HFFc6 (cell line): ENCODE results near the gene MOV10L1. TPM values are rescaled to one million over a fixed set of nuclear protein-coding genes. Genes with fewer than 3 reads are reported as not detected.

Experiments
- DNase-seq: peaks from one replicate; pipeline ENCODE4 v3.0.0-alpha.2; 2018
- H3K27ac Mint-ChIP-seq: 2 replicates; pipeline ENCODE4 v1.8.0; 2020; ENCODE audit warnings: mild to moderate bottlenecking, mixed read lengths
- H3K27me3 Mint-ChIP-seq: 2 replicates; pipeline ENCODE4 v1.8.0; 2021; ENCODE audit warnings: mild to moderate bottlenecking, moderate library complexity, mixed read lengths; ENCODE audit not compliant: insufficient read depth
- H3K36me3 Mint-ChIP-seq: 2 replicates; pipeline ENCODE4 v1.8.0; 2021; ENCODE audit warnings: low read depth, mixed read lengths
- H3K4me1 Mint-ChIP-seq: 2 replicates; pipeline ENCODE4 v1.8.0; 2020; ENCODE audit warnings: low read depth, mixed read lengths
- H3K4me3 Mint-ChIP-seq: 2 replicates; pipeline ENCODE4 v1.8.0; 2020; ENCODE audit warnings: mild to moderate bottlenecking, moderate library complexity, mixed read lengths
- H3K9me3 Mint-ChIP-seq: 2 replicates; pipeline ENCODE4 v1.8.0; 2020; ENCODE audit warnings: mild to moderate bottlenecking, mixed read lengths
- CTCF ChIP-seq: fragments of 200-600 bp; sonication (generic); IDR thresholded peaks from 2 replicates; pipeline ENCODE4 v1.5.0; 2021; ENCODE audit warnings: antibody characterized with exemption, mild to moderate bottlenecking
- total RNA-seq, 6 experiments: library from RNA; stranded (reverse); fragmentation: NEBNext Ultra II Directional; extraction: Animal tissue kit (Norgen Biotek cat#: 25700); gene quantifications; 2 replicates in 1 of 6; 3 replicates in 5 of 6; pipeline ENCODE4 v1.2.3, GENCODE V29; 2021

MOV10L1 gene
- total RNA-seq, 6 experiments from 2014 or later: 0.09 to 1.3 (median 0.26) TPM

DNA sequence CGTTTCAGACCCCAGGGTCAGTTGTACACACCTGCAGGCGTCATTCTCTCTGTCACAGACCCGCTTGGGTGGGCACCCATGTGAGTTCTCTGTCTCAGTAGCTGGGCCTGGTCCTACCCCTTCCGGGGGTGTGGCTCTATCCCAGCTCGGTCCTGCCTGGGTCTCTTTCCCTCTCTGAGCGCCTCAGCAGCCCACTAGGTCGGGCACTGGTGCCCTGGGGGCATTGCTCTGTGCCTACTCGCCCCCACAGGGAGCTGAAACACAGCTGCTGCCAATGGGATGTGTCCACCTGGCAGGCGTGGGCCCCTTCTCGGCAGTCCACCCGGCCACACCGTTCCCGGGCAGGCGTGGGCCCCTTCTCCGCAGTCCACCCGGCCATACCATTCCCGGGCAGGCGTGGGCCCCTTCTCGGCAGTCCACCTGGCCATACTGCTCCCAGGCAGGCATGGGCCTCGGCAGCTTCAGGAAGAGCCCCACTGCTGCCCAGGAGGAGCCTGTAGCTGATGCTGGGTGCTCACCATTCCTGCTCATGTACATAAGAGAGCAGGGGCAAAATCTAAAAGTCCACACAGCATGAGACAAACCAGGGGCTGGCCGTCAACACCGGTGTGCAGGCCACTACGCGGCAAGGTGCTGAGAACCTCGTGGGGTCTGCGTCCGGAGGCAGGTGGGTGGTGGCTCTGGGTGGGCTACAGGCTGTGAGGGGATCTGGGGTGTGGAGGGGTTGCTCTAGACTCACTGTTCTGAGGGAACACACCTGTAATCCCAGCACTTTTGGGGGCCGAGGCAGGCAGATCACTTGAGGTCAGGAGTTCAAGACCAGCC lies 16.9 kb upstream of the MOV10L1 start:
- no peaks in the 10 kb centered on the region for H3K36me3 Mint-ChIP-seq
- H3K27ac Mint-ChIP-seq: no peak overlapping the region
- no peak for DNase-seq
- H3K4me1 Mint-ChIP-seq: peaks cover 6% of the 10 kb centered on the region
- no peak overlapping the region for H3K4me3 Mint-ChIP-seq
- H3K27me3 Mint-ChIP-seq: peaks cover 7% of the 10 kb centered on the region
- no peak for TF ChIP-seq CTCF
- H3K9me3 Mint-ChIP-seq: no peaks in the 10 kb centered on the region

DNA sequence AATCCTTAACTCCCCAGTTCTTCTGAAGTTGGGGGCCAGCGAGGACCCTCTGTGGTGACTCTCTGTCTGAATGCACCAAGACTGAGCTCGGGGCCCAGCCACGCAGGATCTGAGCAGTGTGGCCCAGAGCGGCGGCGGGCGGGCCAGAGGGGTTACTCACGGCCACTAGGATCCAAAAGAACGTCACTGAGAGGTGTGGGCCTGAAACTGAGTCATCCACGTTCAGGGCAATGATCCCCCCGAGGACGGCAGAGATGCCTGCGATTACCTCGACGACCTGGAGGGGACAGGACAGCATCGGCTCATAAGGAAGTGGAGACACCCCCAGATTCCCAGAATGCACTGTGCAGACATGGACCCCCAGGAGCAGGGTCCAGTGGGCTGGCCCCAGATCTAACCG lies 15.8 kb upstream of the MOV10L1 start:
- TF ChIP-seq CTCF: no peak
- no peaks in the 10 kb centered on the region for H3K36me3 Mint-ChIP-seq
- no peak overlapping the region for H3K27ac Mint-ChIP-seq
- peaks cover 6% of the 10 kb centered on the region for H3K4me1 Mint-ChIP-seq
- H3K4me3 Mint-ChIP-seq: no peak overlapping the region
- peaks cover 13% of the 10 kb centered on the region for H3K27me3 Mint-ChIP-seq
- no peaks in the 10 kb centered on the region for H3K9me3 Mint-ChIP-seq
- DNase-seq: no peak

DNA sequence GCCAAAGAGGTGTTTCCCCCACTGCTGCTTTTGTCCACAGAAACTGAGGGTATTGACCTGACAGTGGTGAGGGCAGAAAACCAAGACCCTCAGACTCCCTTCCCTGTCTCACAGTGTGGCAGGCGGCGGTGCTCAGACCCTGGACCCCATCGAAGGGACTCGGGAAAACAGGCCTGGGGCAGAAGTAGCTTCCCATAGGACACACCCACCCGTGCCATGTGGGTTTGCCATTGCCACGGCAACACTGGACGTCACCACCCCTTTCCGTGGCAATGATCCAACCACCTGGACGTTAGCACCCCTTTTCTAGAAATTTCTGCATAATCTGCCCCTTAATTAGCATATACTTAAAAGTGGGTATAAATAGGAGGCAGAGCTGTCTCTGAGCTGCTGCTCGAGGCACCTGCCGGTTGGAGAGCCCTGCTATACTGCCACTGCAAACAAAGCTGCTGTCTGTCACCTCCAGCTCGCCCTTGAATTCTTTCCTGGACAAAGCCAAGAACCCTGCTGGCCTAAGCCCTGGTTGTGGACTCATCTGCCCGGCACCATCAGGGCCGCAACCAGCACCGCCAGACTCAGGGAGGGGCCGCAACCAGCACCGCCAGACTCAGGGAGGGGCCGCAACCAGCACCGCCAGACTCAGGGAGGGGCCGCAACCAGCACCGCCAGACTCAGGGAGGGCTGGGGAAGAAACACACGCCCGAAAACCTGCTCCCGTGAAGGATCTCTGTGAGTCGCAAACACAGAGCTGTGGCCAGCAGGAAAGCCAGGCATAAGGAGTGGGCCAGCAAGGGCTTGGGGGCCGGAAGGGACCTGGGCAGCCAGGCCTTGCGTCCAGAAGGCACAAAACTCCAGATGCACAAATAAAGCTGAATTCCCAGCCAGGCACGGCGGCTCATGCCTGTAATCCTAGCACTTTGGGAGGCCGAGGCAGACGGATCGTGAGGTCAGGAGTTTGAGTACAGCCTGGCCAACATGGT lies 15.0 kb upstream of the MOV10L1 start:
- peaks cover 13% of the 10 kb centered on the region for H3K27me3 Mint-ChIP-seq
- no peaks in the 10 kb centered on the region for H3K9me3 Mint-ChIP-seq
- H3K4me1 Mint-ChIP-seq: peaks cover 6% of the 10 kb centered on the region
- DNase-seq: no peak
- H3K36me3 Mint-ChIP-seq: no peaks in the 10 kb centered on the region
- H3K4me3 Mint-ChIP-seq: no peak overlapping the region
- TF ChIP-seq CTCF: no peak
- no peak overlapping the region for H3K27ac Mint-ChIP-seq

DNA sequence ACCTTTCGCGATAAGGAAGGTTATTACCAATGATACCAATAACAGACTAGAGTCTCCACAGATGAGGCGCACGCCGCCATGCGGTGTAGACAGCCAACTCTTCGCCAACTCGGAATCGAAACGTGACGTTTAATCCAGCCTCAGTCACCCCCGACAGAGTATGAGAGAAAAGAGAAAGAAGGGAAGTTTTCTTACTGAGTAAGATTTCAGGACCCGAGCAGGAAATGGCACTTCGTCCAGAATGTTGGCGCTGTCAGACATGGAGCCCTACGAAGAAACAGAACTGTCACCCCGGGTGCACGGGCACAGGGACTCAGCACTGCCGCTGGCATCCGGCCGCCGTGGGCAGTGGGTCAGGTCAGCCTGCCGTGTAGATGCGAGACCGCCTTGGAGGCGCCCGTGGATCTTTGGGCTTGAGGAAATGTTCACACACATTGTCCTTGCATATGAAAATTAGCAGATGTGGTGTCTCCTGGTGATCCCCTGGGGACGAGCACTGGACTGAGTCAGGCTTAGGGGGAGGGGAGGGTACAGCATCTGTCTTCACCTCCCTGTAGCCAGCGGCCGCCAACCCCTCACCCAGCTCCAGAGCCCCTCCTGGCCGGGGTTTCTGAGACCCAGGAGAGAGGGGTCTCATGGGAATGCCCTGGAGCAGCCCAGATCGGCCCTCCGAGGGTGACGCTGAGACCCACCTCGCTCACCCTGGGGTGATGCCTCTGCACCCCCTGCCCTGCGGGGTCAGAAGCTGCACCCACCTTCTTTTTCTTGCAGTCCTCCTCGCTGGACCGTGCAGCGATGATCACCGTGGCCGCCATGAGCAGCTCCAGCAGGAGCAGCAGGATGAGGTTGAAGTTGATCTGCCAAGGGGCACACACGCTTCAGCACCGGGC lies 12.9 kb upstream of the MOV10L1 start:
- H3K4me1 Mint-ChIP-seq: no peaks in the 10 kb centered on the region
- no peak for DNase-seq
- no peak overlapping the region for H3K4me3 Mint-ChIP-seq
- H3K27me3 Mint-ChIP-seq: peaks cover 23% of the 10 kb centered on the region
- no peaks in the 10 kb centered on the region for H3K36me3 Mint-ChIP-seq
- TF ChIP-seq CTCF: no peak
- H3K27ac Mint-ChIP-seq: no peak overlapping the region
- no peaks in the 10 kb centered on the region for H3K9me3 Mint-ChIP-seq

DNA sequence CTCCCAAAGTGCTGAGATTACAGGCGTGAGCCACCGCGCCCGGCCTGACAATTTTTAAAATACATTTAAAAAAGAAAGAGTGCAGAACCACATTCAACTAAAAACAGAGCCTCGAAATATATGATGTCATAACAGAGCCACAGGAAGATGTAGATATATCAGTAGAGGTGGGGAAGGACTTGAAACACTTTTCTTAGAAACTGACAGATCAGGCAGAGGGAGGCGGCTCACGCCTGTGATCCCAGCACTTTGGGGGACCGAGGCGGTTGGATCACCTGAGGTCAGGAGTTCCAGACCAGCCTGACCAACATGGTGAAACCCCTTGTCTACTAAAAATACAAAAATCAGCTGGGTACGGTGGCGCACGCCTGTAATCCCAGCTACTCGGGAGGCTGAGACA lies 11.6 kb upstream of the MOV10L1 start:
- H3K36me3 Mint-ChIP-seq: no peaks in the 10 kb centered on the region

More for the DNA sequence above, 11.6 kb upstream of the MOV10L1 start:
- Mint-ChIP-seq H3K27ac (no peak overlapping the region), H3K9me3 (no peaks in the 10 kb centered on the region), H3K27me3 (peaks cover 34% of the 10 kb centered on the region), H3K4me3 (no peak overlapping the region), H3K4me1 (no peaks in the 10 kb centered on the region)
- no peak for TF ChIP-seq CTCF
- DNase-seq: no peak
